Measurements from ENCODE around the gene ICOS.
"Not testable (repeated sequence)": the region's sequence is repeated elsewhere in the genome, so short reads cannot be mapped to it uniquely, and the experiment has no call there.

ICOS gene

DNA sequence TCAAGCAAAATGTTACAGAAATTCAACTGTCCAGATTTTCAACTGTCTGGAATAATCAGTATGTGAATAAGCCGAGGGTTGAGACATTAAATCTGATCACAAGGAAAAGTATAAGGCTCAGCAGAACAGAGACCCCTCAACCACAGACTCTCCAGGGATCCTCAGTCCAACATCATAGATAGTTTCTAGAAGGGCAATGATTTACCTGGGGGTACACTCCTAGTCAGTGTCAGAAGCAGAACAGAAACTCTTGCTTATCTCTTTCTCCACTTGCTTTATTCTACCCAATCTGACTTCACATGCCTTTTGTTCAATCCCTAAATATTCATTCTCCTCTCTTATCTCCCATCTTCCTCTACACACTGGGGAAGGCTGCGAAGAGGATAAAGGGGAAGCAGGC lies 36.4 kb downstream of the ICOS start:
- DNase-seq = no peak
- TF ChIP-seq GATA1 (IDR thresholded peaks at IDR 0.05; ENCODE audit: low read depth, low read length) (no peak), POLR2A (IDR thresholded peaks at IDR 0.05; ENCODE audit: low read length) (no peak)

DNA sequence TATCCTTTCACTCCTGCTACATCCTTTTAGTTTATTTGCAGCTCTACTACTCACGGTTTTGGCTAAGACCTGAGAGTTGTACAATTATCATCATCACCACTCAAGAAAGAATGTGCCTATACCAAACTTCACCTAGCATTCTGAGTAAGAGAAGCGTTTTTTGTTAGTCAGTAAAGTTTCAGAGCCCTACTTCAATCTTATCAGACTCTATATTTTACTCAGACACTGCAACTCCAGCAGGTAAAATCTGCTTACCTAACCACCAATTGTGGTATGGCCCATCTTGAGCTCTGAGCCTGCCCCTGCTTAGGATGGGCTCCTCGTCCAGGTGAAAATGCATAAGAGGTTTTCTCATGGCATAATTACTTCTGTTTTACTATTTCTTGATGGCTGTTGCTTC lies 37.1 kb downstream of the ICOS start:
- TF ChIP-seq GATA1 (IDR thresholded peaks at IDR 0.05; ENCODE audit: low read depth, low read length) (no peak), POLR2A (IDR thresholded peaks at IDR 0.05; ENCODE audit: low read length) (no peak)
- no peak for DNase-seq

DNA sequence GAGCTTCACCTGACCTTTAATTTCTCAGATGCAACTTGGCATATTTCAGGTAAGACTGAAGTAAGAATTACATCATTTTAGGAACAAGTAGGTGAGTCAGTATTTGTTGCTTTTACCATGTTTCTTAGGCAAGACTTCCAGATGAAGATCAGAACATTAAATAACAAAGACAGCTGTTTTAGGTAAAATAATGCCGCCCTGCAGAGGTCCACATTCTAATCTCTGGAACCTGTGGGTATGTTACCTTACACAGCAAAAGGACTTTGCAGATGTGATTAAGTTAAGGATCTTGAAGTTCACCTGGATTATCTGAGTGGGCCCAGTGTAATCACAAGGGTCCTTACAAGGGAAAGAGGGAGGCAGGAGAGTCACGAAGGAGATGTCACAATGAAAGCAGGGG lies 39.3 kb downstream of the ICOS start:
- DNase-seq = no peak
- TF ChIP-seq GATA1 (IDR thresholded peaks at IDR 0.05; ENCODE audit: low read depth, low read length) = no peak
- no peak for TF ChIP-seq POLR2A (IDR thresholded peaks at IDR 0.05; ENCODE audit: low read length)

DNA sequence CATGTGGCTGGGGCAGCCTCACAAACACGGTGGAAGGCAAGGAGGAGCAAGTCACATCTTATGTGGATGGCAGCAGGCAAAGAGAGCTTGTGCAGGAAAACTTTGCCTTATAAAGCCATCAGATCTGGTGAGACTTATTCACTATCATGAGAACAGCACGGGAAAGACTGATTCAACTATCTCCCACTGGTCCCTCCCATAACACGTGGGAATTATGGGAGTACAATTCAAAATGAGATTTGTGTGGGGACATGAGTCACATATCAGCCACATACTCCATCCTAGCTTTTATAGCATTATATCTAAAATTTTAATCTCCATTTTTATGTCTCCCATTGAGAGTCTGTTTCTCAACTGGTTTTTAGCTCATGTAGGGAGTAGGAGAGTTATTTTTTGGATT lies 45.7 kb downstream of the ICOS start:
- TF ChIP-seq POLR2A (IDR thresholded peaks at IDR 0.05; ENCODE audit: low read length) (no peak), GATA1 (IDR thresholded peaks at IDR 0.05; ENCODE audit: low read depth, low read length) (no peak)
- DNase-seq = no peak

DNA sequence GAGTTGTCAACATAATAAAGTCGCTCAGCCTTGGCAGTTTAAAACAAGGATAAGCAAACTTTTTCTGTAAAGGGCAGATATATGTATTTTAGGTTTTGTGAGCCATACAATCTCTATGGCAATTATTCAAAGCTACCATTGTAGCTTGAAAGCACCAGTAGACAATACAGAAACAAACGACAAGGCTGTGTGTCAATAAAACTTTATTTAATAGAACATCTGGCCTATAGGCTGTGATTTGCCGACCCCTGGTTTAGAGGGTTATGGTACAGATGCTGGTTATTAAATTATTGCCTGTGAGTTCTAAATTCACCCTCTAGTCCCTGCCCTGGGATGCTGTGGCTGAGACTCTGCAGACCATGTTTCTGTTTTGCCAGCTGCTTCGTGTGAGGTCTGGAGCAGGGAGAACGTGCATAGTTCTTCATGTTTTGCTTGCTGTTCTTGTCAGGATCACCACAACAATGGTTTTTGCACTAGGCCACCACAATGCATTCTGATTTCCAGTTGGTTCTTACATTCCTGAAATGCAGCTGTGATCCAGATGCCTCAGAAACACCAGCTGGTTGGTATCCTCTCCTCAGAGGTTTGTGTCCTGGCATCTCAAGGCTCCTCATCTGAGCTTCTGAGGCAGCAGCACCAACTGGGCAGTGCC lies 46.6 kb downstream of the ICOS start:
- no peak for DNase-seq

GRCh38 chr2:203985978-203986377 lies 49.4 kb downstream of the ICOS start:
- not testable (repeated sequence) for DNase-seq

More for the DNA sequence above, 46.6 kb downstream of the ICOS start:
- no peak for TF ChIP-seq POLR2A (IDR thresholded peaks at IDR 0.05; ENCODE audit: low read length)
- TF ChIP-seq GATA1 (IDR thresholded peaks at IDR 0.05; ENCODE audit: low read depth, low read length) = no peak

GRCh38 chr2:203987959-203988358 lies 51.4 kb downstream of the ICOS start:
- no peak for TF ChIP-seq GATA1 (IDR thresholded peaks at IDR 0.05; ENCODE audit: low read depth, low read length)
- TF ChIP-seq POLR2A (IDR thresholded peaks at IDR 0.05; ENCODE audit: low read length) = no peak
- DNase-seq = no peak

GRCh38 chr2:203988500-203989260 lies 52.1 kb downstream of the ICOS start:
- no peak for TF ChIP-seq GATA1 (IDR thresholded peaks at IDR 0.05; ENCODE audit: low read depth, low read length)
- TF ChIP-seq POLR2A (IDR thresholded peaks at IDR 0.05; ENCODE audit: low read length) = no peak

DNA sequence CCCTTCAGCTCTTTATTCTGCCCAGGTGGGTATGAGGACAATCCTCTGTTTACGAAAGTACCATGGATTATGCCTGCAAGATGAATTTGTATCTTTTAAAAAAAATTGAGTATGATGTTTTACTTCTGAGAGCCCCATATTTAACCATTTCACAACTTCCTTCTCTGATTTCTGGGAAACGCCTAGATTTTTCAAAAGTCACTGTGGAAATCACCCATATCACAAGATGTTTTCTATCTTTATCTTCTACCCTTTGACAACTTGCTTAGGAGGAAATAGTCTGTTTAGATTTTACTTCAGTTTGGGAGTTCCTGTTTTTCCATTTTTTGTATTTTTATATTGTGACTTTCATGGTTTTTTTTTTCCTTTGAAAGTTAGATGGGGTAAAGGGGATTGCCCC lies 53.0 kb downstream of the ICOS start:
- TF ChIP-seq GATA1 (IDR thresholded peaks at IDR 0.05; ENCODE audit: low read depth, low read length) = no peak
- no peak for TF ChIP-seq POLR2A (IDR thresholded peaks at IDR 0.05; ENCODE audit: low read length)
- DNase-seq = no peak

More at GRCh38 chr2:203988500-203989260, 52.1 kb downstream of the ICOS start:
- DNase-seq = no peak

GRCh38 chr2:203992509-203992908 lies 55.9 kb downstream of the ICOS start:
- no peak for TF ChIP-seq GATA1 (IDR thresholded peaks at IDR 0.05; ENCODE audit: low read depth, low read length)
- no peak for TF ChIP-seq POLR2A (IDR thresholded peaks at IDR 0.05; ENCODE audit: low read length)
- DNase-seq = no peak

- TF ChIP-seq POLR2A (IDR thresholded peaks at IDR 0.05; ENCODE audit: low read length) (no peak), GATA1 (IDR thresholded peaks at IDR 0.05; ENCODE audit: low read depth, low read length) (no peak)
- DNase-seq = no peak
Measured at GRCh38 chr2:203993011-203993410, 56.4 kb downstream of the ICOS start.

DNA sequence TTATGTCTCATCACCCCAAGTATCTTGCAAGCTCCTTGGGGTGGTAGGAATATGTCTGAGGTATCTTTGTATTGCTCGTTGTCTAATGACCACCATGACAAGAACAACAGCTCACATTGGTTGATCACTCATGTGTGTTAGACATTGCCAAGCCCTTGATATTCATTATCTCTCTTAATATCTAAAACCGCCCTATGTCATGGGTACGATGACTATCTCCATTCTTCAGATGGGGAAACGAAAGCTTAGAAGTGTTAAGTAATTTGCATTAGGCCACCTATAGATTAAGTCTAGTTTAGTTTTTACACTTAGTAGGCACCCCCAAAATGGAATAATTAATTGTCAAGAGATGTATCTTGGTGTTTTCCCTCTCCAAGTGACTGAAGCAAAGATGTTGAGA lies 57.0 kb downstream of the ICOS start:
- DNase-seq = no peak

DNA sequence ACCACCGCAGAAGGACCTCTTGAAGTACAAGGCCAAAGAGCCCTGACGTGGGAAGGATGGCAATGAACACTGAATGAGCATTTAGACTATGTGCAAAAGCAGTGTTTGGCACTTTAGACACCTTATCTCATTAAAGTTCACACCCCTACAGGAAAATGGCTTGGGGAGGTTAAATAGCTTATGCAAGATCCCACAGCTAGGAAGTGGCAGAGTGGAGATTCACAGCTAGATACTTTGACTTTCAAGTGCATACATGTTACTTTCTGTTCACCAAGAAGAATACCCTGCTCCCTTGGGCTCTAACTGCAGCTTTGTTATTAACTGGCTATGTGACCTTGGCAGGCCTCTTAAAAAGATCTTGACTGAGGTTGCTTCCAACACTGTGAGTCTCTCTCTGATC lies 58.2 kb downstream of the ICOS start:
- no peak for TF ChIP-seq GATA1 (IDR thresholded peaks at IDR 0.05; ENCODE audit: low read depth, low read length)
- TF ChIP-seq POLR2A (IDR thresholded peaks at IDR 0.05; ENCODE audit: low read length) = no peak
- no peak for DNase-seq

More for the DNA sequence above, 57.0 kb downstream of the ICOS start:
- TF ChIP-seq POLR2A (IDR thresholded peaks at IDR 0.05; ENCODE audit: low read length) (no peak), GATA1 (IDR thresholded peaks at IDR 0.05; ENCODE audit: low read depth, low read length) (no peak)

- no peak for DNase-seq
- TF ChIP-seq POLR2A (IDR thresholded peaks at IDR 0.05; ENCODE audit: low read length) (no peak), GATA1 (IDR thresholded peaks at IDR 0.05; ENCODE audit: low read depth, low read length) (no peak)
Measured at GRCh38 chr2:203996692-203997091, 60.1 kb downstream of the ICOS start.

- TF ChIP-seq POLR2A (IDR thresholded peaks at IDR 0.05; ENCODE audit: low read length) = no peak
- TF ChIP-seq GATA1 (IDR thresholded peaks at IDR 0.05; ENCODE audit: low read depth, low read length) = no peak
- DNase-seq = no peak
Measured at GRCh38 chr2:203997481-203997880, 60.9 kb downstream of the ICOS start.
